Right renal cortex interstitium (tissue), 3 donors: Measurements from ENCODE around the gene PCCA. TPM values are rescaled to one million over a fixed set of nuclear protein-coding genes. Genes with fewer than 3 reads are reported as not detected.
"Not testable (repeated sequence)": the region's sequence is repeated elsewhere in the genome, so short reads cannot be mapped to it uniquely, and the experiment has no call there.

Source experiments
- DNase-seq, 3 donors: peaks; one replicate each; pipeline ENCODE4 v3.0.0-alpha.2; 2013; ENCODE audit warnings: low read depth in 3 of 3, low spot score in 2 of 3
- polyA plus RNA-seq, 3 donors: library from polyadenylated mRNA; unstranded; fragments of 120-200 nt; gene quantifications; one replicate each; pipeline ENCODE4 v1.2.1, GENCODE V29; 2013; ENCODE audit not compliant: insufficient read length in 3 of 3

PCCA gene
- polyA plus RNA-seq, 3 donors = 66.5 to 73.9 (median 66.7) TPM

DNA sequence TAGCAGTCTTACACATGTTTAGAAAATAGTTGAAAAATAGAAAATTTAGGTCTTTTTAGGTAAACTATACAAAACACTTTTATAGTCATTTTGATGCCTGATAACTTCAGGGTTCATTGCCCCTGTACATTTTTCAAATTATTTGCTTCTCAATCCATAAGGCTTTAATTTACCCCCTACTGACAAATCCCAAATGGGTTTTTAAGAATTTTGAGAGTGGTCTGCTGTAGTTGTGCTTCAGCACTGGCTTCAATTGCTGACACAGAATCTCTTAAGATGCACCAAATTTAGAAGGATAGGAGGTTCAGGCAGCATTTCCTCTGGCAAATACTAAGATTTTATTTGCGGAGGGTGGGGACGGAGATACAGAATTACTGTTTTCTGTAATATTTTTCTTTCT lies 89.4 kb downstream of the PCCA start:
- no peak for DNase-seq

GRCh38 chr13:100179276-100179675 lies 90.4 kb downstream of the PCCA start:
- DNase-seq = no peak

- no peak for DNase-seq
These were observed 94.1 kb downstream of the PCCA start for GRCh38 chr13:100182900-100183490.

GRCh38 chr13:100184095-100184494 lies 95.2 kb downstream of the PCCA start:
- no peak for DNase-seq

- DNase-seq = no peak
These were observed 106.7 kb downstream of the PCCA start for GRCh38 chr13:100195568-100195967.

DNA sequence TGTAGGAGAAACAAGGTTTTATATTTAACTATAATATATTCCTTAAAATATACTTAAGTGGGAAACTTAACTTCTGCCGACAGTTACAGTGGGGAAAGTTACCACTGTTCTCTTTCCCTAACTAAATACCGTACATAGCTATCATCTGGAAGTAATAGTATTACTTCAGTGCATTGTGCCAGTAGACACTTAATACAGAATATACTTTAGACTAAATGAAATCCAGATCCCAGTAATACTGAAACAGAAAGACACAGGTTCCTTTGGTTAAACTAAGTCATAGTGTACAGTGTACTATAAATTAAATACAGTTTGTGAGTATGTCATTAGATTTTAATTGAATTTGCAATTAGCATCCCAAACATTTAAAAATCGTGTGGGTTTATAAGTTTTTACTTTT lies 107.5 kb downstream of the PCCA start:
- DNase-seq = no peak

DNA sequence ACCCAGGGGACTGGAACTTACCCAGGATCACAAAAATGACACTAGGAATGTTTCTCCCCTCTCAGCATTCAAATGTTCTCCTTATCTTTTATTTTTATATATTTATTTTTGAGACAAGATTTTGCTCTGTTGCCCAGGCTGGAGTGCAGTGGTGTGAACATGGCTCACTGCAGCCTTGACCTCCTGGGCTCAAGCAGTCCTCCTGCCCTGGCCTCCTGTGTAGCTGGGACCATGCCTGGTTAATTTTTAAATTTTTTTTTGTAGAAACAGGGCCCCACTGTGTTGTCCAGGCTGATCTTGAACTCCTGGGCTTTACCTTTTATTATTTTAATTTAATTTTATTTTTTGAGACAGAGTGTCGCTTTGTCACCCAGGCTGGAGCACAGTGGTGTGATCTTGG lies 108.2 kb downstream of the PCCA start:
- no peak for DNase-seq

DNA sequence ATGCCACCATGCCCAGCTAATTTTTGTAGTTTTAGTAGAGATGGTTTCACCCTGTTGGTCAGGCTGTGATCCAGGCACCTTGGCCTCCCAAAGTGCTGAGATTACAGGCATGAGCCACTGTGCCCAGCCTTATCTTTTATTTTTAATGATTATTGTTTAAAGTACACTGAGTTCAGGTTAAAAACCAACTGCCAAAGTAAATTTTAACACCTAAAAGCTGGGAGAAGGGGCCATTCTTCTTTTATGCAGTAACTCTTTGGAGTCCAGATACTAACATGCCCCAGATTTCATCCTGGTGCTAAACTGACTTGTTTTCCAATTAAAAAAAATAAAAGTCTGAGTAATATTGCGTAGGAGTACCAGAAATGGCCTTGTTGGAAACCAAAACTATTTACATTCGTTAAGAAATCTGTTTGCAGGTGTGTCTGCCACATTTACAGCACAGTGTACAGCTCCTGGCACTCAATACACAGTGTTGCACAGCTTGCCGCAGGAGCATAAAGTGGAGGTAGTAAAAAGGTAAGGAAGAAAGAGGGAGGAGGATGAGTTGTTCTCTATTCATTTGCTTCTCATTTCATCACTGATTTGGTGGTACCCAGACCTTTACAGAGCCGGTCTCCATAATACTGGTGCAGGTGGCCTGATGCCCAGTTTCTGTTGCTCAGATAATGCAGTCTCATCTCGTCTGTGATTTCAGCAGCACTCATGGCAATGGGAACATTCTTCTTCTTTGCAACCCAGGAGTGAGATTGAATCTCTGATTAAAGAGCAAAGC lies 108.9 kb downstream of the PCCA start:
- DNase-seq = no peak

GRCh38 chr13:100203696-100204367 lies 114.9 kb downstream of the PCCA start:
- DNase-seq = no peak

DNA sequence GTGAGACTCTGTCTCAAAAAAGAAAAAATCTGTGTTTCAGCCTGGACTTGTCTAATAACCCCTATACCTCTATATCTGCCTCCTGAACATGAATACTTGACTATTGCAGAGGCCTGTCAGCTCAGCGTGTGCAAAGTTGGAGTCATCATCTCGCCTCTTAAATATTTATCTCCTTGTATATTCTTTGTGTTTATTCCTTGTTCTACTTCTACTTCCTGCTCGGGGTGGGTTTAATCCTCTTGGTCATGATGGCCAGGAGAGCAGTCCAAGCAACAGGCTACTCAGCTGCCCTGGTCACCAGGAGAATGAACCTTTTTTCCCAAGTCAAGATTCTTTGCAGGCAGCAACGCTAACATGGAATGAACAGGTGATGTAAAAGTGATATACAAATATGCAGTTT lies 119.1 kb downstream of the PCCA start:
- no peak for DNase-seq

DNA sequence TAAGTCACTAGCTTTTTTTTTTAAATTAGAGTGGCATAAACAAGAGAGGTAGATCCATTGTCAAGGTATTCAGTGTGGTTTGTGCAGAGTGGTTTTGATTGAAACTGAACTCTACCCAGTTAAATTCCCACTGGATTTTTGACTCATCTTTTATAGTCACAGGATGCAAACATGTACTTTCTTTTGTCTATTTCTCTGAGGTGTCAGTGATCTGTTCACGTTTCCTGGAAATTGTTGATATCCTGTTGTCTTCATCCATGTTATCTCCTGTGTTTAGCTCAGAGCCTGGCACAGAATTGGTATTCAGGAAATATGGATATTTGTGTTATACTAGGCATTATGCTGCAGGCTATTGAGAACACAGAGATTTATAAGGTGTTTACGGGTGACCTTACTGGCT lies 119.7 kb downstream of the PCCA start:
- no peak for DNase-seq

- no peak for DNase-seq
These were observed 121.2 kb downstream of the PCCA start for GRCh38 chr13:100209857-100210825.

DNA sequence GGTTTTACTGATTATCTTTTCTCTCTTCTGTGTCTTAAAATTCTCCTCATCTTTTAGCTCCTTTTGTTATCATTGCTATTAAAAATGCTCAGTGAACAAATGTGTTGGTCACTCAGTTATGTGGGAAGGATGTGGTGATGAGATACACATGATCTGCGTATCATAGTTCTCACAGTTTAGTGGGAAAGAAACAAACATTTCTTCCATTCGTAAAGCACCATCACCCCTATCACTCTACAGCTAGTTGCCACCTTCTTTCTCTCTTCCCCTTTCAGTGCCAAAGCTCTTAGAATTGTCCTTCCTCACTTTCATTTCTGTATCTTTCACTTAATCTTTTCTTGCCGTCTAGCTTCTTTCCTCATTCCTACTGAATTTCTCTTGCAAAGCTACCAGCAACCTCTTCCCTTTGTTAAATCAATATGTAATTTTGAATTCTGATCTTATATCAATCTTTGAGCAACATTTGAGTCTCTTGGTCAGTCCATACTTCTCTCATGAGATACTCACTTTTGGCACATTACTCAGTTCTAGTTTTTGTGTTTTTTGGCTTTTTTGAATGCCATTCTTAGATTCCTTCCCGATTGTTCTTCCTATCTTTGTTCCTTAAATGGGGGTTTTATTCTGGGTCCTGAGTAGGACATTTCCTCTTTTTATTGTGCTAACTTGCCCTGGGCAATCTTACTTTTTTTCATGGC lies 122.3 kb downstream of the PCCA start:
- no peak for DNase-seq

DNA sequence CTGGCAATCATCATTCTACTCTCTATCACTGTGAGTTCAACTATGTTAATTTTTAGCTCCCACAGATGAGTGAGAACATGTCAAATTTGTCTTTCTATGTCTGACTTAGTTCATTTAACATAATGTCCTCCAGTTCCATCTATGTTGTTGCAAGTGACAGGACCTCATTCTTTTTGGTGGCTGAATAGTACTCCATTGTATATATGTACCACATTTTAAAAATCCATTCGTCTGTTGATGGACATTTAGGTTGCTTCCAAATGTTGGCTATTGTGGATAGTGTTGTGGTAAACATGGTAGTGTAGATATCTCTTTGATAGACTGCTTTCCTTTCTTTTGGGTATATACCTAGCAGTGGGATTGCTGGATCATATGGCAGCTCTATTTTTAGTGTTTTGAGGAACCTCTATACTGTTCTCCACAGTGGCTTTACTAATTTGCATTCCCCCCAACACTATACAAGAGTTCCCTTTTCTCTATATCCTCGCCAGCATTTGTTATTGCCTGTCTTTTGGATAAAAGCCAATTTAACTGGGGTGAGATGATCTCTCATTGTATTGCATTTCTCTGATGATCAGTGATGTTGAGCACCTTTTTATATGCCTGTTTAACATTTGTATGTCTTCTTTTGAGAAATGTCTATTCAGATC lies 124.1 kb downstream of the PCCA start:
- DNase-seq = no peak

DNA sequence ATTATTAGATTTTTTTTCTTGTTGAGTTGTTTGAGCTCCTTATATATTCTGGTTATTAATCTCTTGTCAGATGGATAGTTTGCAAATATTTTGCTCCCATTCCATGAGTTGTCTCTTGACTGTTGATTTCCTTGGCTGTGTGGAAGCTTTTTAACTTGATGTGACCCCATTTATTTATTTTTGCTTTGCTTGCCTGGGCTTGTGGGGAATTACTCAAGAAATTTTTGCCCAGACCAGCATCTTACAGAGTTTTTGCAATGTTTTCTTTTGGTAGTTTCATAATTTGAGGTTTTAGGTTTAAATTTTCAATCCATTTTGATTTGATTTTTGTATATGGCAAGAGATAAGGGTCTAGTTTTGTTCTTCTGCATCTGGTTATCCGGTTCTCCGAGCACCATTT lies 124.7 kb downstream of the PCCA start:
- DNase-seq = no peak

DNA sequence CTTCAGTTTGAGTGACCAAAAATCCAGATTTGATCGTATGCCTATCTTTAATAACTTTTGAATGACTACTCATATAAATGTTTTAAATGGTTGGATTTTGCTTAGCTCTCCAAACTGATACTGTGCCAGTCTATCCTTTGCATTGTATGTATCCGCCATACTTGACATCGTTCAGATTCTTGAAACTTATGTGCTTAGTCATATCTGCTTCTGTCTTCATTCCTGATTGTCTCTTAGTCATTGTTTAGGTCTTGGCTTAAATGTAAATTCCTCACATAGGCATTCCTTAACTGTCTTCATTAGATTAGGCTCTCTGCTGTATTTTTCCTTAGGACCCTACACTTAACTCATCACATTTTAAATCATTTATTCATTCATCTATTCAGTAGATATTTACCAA lies 126.0 kb downstream of the PCCA start:
- no peak for DNase-seq

DNA sequence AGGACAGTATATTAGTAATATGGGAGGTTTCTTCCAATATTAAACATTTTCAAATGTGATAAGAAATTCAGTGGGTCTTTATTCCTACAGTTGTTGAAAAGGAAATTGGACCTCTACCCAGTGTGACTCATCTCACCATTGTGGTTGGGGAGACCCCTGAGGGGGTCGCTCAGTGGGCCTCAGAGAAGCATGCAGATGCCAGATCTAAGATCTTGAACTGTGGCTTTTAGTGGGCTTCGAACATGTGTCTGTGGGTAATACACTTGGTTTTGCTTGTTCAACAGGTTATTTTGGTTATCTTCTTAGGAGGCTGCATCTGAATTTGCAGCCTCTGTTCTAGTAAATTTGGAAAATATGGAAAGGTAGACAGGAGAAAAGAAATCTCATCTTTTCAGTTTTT lies 132.3 kb downstream of the PCCA start:
- no peak for DNase-seq

DNA sequence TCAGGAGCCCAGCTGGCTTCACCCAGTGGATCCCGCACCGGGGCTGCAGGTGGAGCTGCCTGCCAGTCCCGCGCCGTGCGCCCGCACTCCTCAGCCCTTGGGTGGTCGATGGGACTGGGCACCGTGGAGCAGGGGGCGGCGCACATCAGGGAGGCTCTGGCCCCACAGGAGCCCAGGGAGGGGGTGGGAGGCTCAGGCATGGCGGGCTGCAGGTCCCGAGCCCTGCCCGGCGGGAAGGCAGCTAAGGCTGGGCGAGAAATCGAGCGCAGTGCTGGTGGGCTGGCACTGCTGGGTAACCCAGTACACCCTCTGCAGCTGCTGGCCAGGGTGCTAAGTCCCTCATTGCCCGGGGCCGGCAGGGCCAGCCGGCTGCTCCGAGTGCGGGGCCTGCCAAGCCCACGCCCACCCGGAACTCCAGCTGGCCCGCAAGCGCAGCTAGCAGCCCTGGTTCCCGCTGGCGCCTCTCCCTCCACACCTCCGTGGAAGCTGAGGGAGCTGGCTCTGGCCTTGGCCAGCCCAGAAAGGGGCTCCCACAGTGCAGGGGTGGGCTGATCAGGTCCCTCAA lies 135.2 kb downstream of the PCCA start:
- not testable (repeated sequence) for DNase-seq

GRCh38 chr13:100229603-100230002 lies 140.7 kb downstream of the PCCA start:
- no peak for DNase-seq
